Keratinocyte (primary cell): ENCODE data around the gene STPG4. TPM values are rescaled to one million over a fixed set of nuclear protein-coding genes. Genes with fewer than 3 reads are reported as not detected.
A peak's percentile ranks its signal among the peaks of the same experiment; 100 is the strongest.

Source experiments
- DNase-seq: peaks from one replicate; pipeline ENCODE4 v3.0.0-alpha.2; 2011; ENCODE audit warnings: low read depth, missing footprints, low spot score
- FAIRE-seq: peaks from 2 replicates; lab custom pipeline; 2011; peaks lifted over from hg19 to GRCh38; lab: Jason Lieb, UNC
- H2AFZ ChIP-seq: 2 replicates; pipeline ENCODE4 v1.6.0; 2012; ENCODE audit warnings: low read length, control low read depth, inconsistent platforms; ENCODE audit not compliant: control insufficient read depth
- H3K27ac ChIP-seq: 2 replicates; pipeline ENCODE4 v1.5.1; 2011; ENCODE audit warnings: low read length; ENCODE audit not compliant: control insufficient read depth, insufficient read depth
- H3K27me3 ChIP-seq: 3 replicates; pipeline ENCODE4 v1.6.0; 2011; ENCODE audit warnings: low read length; ENCODE audit not compliant: control insufficient read depth, insufficient read depth; ENCODE audit errors: extremely low read depth
- H3K36me3 ChIP-seq, 2 experiments: 2 replicates in 1 of 2; 3 replicates in 1 of 2; pipeline ENCODE4 v1.5.1; 2011; ENCODE audit warnings: low read length in 2 of 2, mild to moderate bottlenecking in 1 of 2; ENCODE audit not compliant: control insufficient read depth in 2 of 2, insufficient read depth in 2 of 2; ENCODE audit errors: extremely low read depth in 1 of 2
- H3K4me1 ChIP-seq: 3 replicates; pipeline ENCODE4 v1.5.1; 2011; ENCODE audit warnings: low read length; ENCODE audit not compliant: control insufficient read depth, insufficient read depth; ENCODE audit errors: extremely low read depth
- H3K4me2 ChIP-seq: 3 replicates; pipeline ENCODE4 v1.6.0; 2011; ENCODE audit warnings: low read depth, low read length; ENCODE audit not compliant: control insufficient read depth, insufficient read depth; ENCODE audit errors: extremely low read depth
- H3K4me3 ChIP-seq, 3 experiments: fragments of 200-600 bp in 1 of 3; sonication (generic) in 1 of 3; 2 replicates in 2 of 3; 3 replicates in 1 of 3; pipeline ENCODE4 v1.5.1; 2011 to 2016; ENCODE audit warnings: low read length in 3 of 3, mild to moderate bottlenecking in 3 of 3, control low read depth in 2 of 3, inconsistent platforms in 1 of 3, low read depth in 1 of 3, mixed read lengths in 1 of 3, mixed run types in 1 of 3, moderate library complexity in 1 of 3; ENCODE audit not compliant: control insufficient read depth in 2 of 3, insufficient read depth in 2 of 3; ENCODE audit errors: extremely low read depth in 1 of 3
- H3K79me2 ChIP-seq: 2 replicates; pipeline ENCODE4 v1.6.0; 2012; ENCODE audit warnings: low read length; ENCODE audit not compliant: control insufficient read depth, insufficient read depth
- H3K9ac ChIP-seq: 3 replicates; pipeline ENCODE4 v1.6.0; 2011; ENCODE audit warnings: low read length; ENCODE audit not compliant: control insufficient read depth, insufficient read depth; ENCODE audit errors: extremely low read depth
- H3K9me1 ChIP-seq: 3 replicates; pipeline ENCODE4 v1.6.0; 2011; ENCODE audit warnings: low read length; ENCODE audit not compliant: control insufficient read depth, insufficient read depth; ENCODE audit errors: extremely low read depth
- H3K9me3 ChIP-seq: 2 replicates; pipeline ENCODE4 v1.5.1; 2012; ENCODE audit warnings: low read depth, low read length; ENCODE audit not compliant: control insufficient read depth
- H4K20me1 ChIP-seq: 3 replicates; pipeline ENCODE4 v1.6.0; 2011; ENCODE audit warnings: low read length; ENCODE audit not compliant: control insufficient read depth, insufficient read depth; ENCODE audit errors: extremely low read depth
- EZH2 ChIP-seq: IDR thresholded peaks from one replicate; pipeline ENCODE4 v1.6.1; 2012; ENCODE audit warnings: inconsistent platforms, mild to moderate bottlenecking, low read length, moderate library complexity
- dilution Hi-C: fragments of 300-500 bp; cut with MboI; formaldehyde crosslinking; loops from one replicate; pipeline ENCODE4 v1.7.0; 2020; ENCODE audit warnings: low sequenced_read_pairs; ENCODE audit not compliant: extremely low pct_ligation_motif_present
- polyA plus RNA-seq, 5 experiments: library from polyadenylated mRNA; depleted of rRNA in 3 of 5; stranded (reverse) in 3 of 5; stranded (forward) in 1 of 5; unstranded in 1 of 5; fragments of >200 nt; gene quantifications; 1 replicate in 1 of 5; 2 replicates in 3 of 5; 3 replicates in 1 of 5; pipeline versions ENCODE4 v1.2.1 to v1.2.3, GENCODE V29; 2011 to 2012; ENCODE audit warnings: missing spikeins in 2 of 5, low read depth in 1 of 5, low replicate concordance in 1 of 5
- TF ChIP-seq, protein P1 (sequence below), 3 experiments: IDR thresholded peaks in 1 of 3; conservative IDR thresholded peaks in 1 of 3; optimal IDR thresholded peaks in 1 of 3; 2 replicates in 2 of 3; 3 replicates in 1 of 3; pipeline versions ENCODE3 to v1.5.1; 2011; ENCODE audit warnings: low read length in 3 of 3, mild to moderate bottlenecking in 3 of 3, moderate library complexity in 2 of 3, control low read depth in 1 of 3, inconsistent platforms in 1 of 3; ENCODE audit not compliant: insufficient read depth in 2 of 3; ENCODE audit errors: extremely low read depth in 1 of 3

STPG4 gene
- polyA plus RNA-seq, 1 donor (not counting 4 experiments of a cell fraction or from before 2014, with no cell fraction given): 0.26 TPM

DNA sequence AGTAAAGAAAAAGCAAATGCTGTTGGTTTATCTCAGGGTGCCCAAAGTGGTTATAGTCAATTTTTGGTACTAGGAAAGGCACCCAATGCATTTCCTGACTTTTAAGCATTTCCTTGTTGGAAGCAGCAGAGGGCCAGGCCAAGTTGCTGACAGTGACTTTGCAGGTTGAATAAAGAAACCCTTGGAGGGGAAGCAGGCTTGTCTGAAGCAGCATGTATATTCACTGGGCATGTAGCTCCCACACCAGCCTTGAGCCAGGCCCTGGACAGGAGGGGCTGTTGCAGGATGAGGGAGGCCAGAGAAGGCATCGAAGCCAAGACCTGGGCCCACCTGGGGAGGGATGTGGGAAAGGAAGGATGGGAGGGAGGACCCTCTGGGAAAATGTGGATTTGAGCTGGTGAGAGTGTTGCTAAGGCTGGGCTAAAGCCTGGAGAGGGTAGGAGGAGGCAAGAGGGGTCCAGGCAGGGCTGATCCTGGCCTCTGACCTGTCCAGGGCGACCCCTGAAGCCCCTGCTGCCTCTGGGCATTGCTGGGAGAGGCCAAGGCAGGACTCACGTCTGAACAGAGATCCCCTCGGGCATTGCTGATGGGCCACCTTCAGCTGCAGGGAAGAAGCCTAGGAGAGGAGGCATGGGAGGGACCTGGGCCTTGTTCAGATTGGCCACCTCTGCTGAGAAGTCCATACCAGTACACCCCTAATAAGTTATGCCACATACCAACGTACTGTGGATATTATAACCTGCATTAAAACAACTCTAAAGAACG is 79.6 kb downstream of the STPG4 start:
- TF ChIP-seq, protein P1, sequence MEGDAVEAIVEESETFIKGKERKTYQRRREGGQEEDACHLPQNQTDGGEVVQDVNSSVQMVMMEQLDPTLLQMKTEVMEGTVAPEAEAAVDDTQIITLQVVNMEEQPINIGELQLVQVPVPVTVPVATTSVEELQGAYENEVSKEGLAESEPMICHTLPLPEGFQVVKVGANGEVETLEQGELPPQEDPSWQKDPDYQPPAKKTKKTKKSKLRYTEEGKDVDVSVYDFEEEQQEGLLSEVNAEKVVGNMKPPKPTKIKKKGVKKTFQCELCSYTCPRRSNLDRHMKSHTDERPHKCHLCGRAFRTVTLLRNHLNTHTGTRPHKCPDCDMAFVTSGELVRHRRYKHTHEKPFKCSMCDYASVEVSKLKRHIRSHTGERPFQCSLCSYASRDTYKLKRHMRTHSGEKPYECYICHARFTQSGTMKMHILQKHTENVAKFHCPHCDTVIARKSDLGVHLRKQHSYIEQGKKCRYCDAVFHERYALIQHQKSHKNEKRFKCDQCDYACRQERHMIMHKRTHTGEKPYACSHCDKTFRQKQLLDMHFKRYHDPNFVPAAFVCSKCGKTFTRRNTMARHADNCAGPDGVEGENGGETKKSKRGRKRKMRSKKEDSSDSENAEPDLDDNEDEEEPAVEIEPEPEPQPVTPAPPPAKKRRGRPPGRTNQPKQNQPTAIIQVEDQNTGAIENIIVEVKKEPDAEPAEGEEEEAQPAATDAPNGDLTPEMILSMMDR (optimal IDR thresholded peaks at IDR 0.05 in 1 of 3, IDR thresholded peaks at IDR 0.05 in 1 of 3, conservative IDR thresholded peaks at IDR 0.05 in 1 of 3; ENCODE audit: extremely low read depth in 1 of 3, insufficient read depth in 2 of 3, low read length in 3 of 3): no peak
- no peak for TF ChIP-seq EZH2
- Histone ChIP-seq H3K36me3 (no peaks in the 10 kb centered on the region), H3K9me3 (no peaks in the 10 kb centered on the region), H3K27ac (no peak overlapping the region), H2AFZ (no peak overlapping the region), H3K9me1 (no peaks in the 10 kb centered on the region), H3K27me3 (no peaks in the 10 kb centered on the region), H3K79me2 (no peaks in the 10 kb centered on the region), H3K4me2 (no peak overlapping the region), H3K4me3 (no peak overlapping the region), H3K4me1 (peaks cover 17% of the 10 kb centered on the region), H3K9ac (no peak overlapping the region), H4K20me1 (no peaks in the 10 kb centered on the region)
- FAIRE-seq (no peak), DNase-seq (no peak)
- dilution Hi-C loops: no loop called here

DNA sequence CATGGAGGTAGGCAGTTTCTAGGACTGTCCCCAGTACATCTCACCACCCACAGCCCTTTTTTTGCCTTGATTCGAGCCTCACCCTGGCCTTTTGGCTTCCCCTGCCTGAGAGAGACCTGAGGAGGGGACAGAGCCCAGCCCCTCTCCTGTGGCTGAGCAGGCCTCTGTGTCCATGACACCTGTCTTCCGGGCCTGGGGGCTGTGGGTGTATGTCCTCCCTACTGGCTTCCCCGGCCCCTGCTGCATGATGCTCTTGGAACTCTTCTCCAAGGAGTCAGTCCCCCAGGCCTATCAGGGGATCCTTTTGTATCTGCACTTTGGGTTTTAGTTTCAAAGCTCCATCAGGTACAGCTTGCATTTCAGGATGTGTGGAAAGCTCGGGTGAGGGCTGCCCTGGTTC is 80.4 kb downstream of the STPG4 start:
- Histone ChIP-seq H3K27ac (no peak overlapping the region), H3K9me1 (no peaks in the 10 kb centered on the region), H3K36me3 (no peaks in the 10 kb centered on the region), H3K4me1 (peaks cover 22% of the 10 kb centered on the region), H3K9ac (no peak overlapping the region), H2AFZ (no peak overlapping the region), H3K4me3 (no peak overlapping the region), H3K27me3 (no peaks in the 10 kb centered on the region), H3K9me3 (no peaks in the 10 kb centered on the region), H3K79me2 (no peaks in the 10 kb centered on the region), H4K20me1 (no peaks in the 10 kb centered on the region), H3K4me2 (no peak overlapping the region)
- TF ChIP-seq EZH2: no peak
- TF ChIP-seq, protein P1 (optimal IDR thresholded peaks at IDR 0.05 in 1 of 3, IDR thresholded peaks at IDR 0.05 in 1 of 3, conservative IDR thresholded peaks at IDR 0.05 in 1 of 3; ENCODE audit: extremely low read depth in 1 of 3, insufficient read depth in 2 of 3, low read length in 3 of 3): no peak
- dilution Hi-C loops: no loop called here
- FAIRE-seq (peak; percentile 36), DNase-seq (no peak)
